Caco-2 (cell line): ENCODE data around the gene TRPM7. TPM values are rescaled to one million over a fixed set of nuclear protein-coding genes. Genes with fewer than 3 reads are reported as not detected.
A peak's percentile ranks its signal among the peaks of the same experiment; 100 is the strongest.

Experiments used
- Bru-seq: library from RNA; stranded (reverse); fragments of 400-500 nt; gene quantifications from one replicate; lab custom pipeline; 2021; lab: Mats Ljungman, UMichigan
- BruChase-seq, 2 experiments: library from RNA; stranded (reverse); fragments of 400-500 nt; gene quantifications; one replicate each; lab custom pipeline; 2021; lab: Mats Ljungman, UMichigan
- BruUV-seq: library from RNA; stranded (reverse); fragments of 400-500 nt; replicated peaks from 2 replicates; lab custom pipeline; 2021; lab: Mats Ljungman, UMichigan
- CTCF ChIA-PET: fragments of 300-600 bp; sonication (Branson Sonifier 250); formaldehyde crosslinking; loops from one replicate; lab custom pipeline; 2022; ENCODE audit warnings: antibody characterized with exemption; lab: Charles Lee
- POLR2A ChIA-PET: fragments of 300-600 bp; sonication (Branson Sonifier 250); formaldehyde crosslinking; loops from one replicate; lab custom pipeline; 2022; ENCODE audit warnings: antibody characterized with exemption; lab: Charles Lee
- DNase-seq, 2 experiments: peaks; one replicate each; pipeline versions ENCODE4 v3.0.0 to v3.0.0-alpha.2; 2020 to 2022
- H3K27me3 ChIP-seq: replicated peaks from 2 replicates; pipeline ENCODE4 v1.6.0; 2011; ENCODE audit warnings: low read length; ENCODE audit not compliant: control insufficient read depth, insufficient read depth
- H3K36me3 ChIP-seq: 2 replicates; pipeline ENCODE4 v1.5.1; 2011; ENCODE audit warnings: low read length; ENCODE audit not compliant: control insufficient read depth, insufficient read depth
- H3K4me1 ChIP-seq: fragments of 250-450 bp; sonication (Bioruptor Pico); 2 replicates; pipeline ENCODE4 v1.5.1; 2020; ENCODE audit warnings: mild to moderate bottlenecking
- H3K4me3 ChIP-seq: 2 replicates; pipeline ENCODE4 v1.5.1; 2011; ENCODE audit warnings: low read depth, mild to moderate bottlenecking, control low read depth, low read length
- H3K9me3 ChIP-seq: fragments of 250-450 bp; sonication (Bioruptor Pico); 2 replicates; pipeline ENCODE4 v1.5.1; 2020; ENCODE audit warnings: mild to moderate bottlenecking, moderate library complexity
- H3K27ac Mint-ChIP-seq: one replicate; pipeline ENCODE4 v1.8.0; 2022; ENCODE audit warnings: mixed read lengths; ENCODE audit not compliant: unreplicated experiment
- H3K27me3 Mint-ChIP-seq: one replicate; pipeline ENCODE4 v1.8.0; 2022; ENCODE audit warnings: mixed read lengths; ENCODE audit not compliant: insufficient read depth, unreplicated experiment
- H3K36me3 Mint-ChIP-seq: one replicate; pipeline ENCODE4 v1.8.0; 2022; ENCODE audit warnings: mild to moderate bottlenecking, mixed read lengths; ENCODE audit not compliant: insufficient read depth, unreplicated experiment
- H3K4me1 Mint-ChIP-seq: one replicate; pipeline ENCODE4 v1.8.0; 2022; ENCODE audit warnings: low read depth, mixed read lengths; ENCODE audit not compliant: unreplicated experiment
- H3K4me3 Mint-ChIP-seq: one replicate; pipeline ENCODE4 v1.8.0; 2022; ENCODE audit warnings: mild to moderate bottlenecking, moderate library complexity, mixed read lengths; ENCODE audit not compliant: unreplicated experiment
- H3K9me3 Mint-ChIP-seq: one replicate; pipeline ENCODE4 v1.8.0; 2022; ENCODE audit warnings: mixed read lengths; ENCODE audit not compliant: unreplicated experiment
- CTCF ChIP-seq, 2 experiments: fragments of 200-600 bp in 1 of 2; IDR thresholded peaks; 1 replicate in 1 of 2; 2 replicates in 1 of 2; pipeline versions ENCODE4 v1.5.1 to v1.8.0; 2011 to 2022; ENCODE audit warnings: antibody characterized with exemption in 1 of 2, control low read depth in 1 of 2, inconsistent platforms in 1 of 2, low read depth in 1 of 2, low read length in 1 of 2, mild to moderate bottlenecking in 1 of 2, moderate library complexity in 1 of 2; ENCODE audit not compliant: insufficient read depth in 1 of 2, severe bottlenecking in 1 of 2, unreplicated experiment in 1 of 2
- intact Hi-C: fragments of 100-400 bp; cut with micrococcal nuclease; formaldehyde crosslinking; loops from one replicate; pipeline ENCODE4 v1.10.0; 2022; ENCODE audit not compliant: unreplicated experiment
- long read RNA-seq: library from polyadenylated mRNA; stranded (forward); transcript quantifications from one replicate; pipeline ENCODE4 v2.0.0, GENCODE V29; 2022
- total RNA-seq: library from RNA; stranded (reverse); gene quantifications from 2 replicates; pipeline ENCODE4 v1.2.3, GENCODE V29; 2022

The TRPM7 gene
- 70.9 and 73.4 TPM in 2 replicates for total RNA-seq
- percentile 95 among the genes with signal in this experiment for Bru-seq, nascent RNA
- percentile 95 among the genes with signal in this experiment for BruChase-seq, experiment 1, labeled RNA remaining after a 2-hour chase
- percentile 92 among the genes with signal in this experiment for BruChase-seq, experiment 2, labeled RNA remaining after a 6-hour chase
- long read RNA-seq, full-length matches to known transcripts: 2 of 25 reads
- long read RNA-seq, partial matches to known transcripts: 13 of 25 reads
- long read RNA-seq, other reads (novel, unspliced or antisense): 10 of 25 reads

- CTCF ChIA-PET: no interaction called here
- BruUV-seq: no TSS peak
- Mint-ChIP-seq H3K27me3 (no peaks in the 10 kb centered on the region), H3K4me3 (peak within 1 kb of the TSS; percentile 85), H3K4me1 (peaks cover 13% of the 10 kb centered on the region), H3K27ac (peak within 1 kb of the TSS; percentile 98), H3K9me3 (no peaks in the 10 kb centered on the region), H3K36me3 (peaks cover 57% of the 10 kb centered on the region)
- H3K4me3 ChIP-seq: peak within 1 kb of the TSS; percentile 87
- TF ChIP-seq CTCF (IDR thresholded peaks at IDR 0.05; ENCODE audit: insufficient read depth in 1 of 2, low read depth in 1 of 2, low read length in 1 of 2, severe bottlenecking in 1 of 2, unreplicated experiment in 1 of 2): peak in 1 of 2 experiments; percentile 5
- intact Hi-C loops: loop anchor here (1.0 to 2.0 kb wide), 3 partner anchors 32 to 190 kb away; partner anchors contain the start of gene SPPL2A
- H3K4me1 ChIP-seq: peaks cover under 1% of the 10 kb centered on the region; the same call in 1 of the 2 replicates
- peak; percentile 83 to 91 for DNase-seq
- POLR2A ChIA-PET: interaction anchor here (0.6 kb wide), 1 partner anchor 87 kb away, joined by 3 read pairs; no protein-coding TSS in a partner anchor
- no peaks in the 10 kb centered on the region for H3K36me3 ChIP-seq
- H3K9me3 ChIP-seq: no peaks in the 10 kb centered on the region
- no peaks in the 10 kb centered on the region for H3K27me3 ChIP-seq
Measured at GRCh38 chr15:50686469-50687301, at the start of gene TRPM7. TRPM7 (minus strand) TSS chr15:50686797; CDS start chr15:50686533, 264 bp downstream.

- POLR2A ChIA-PET: no interaction called here
- peaks cover 58% of the 10 kb centered on the region for H3K36me3 Mint-ChIP-seq
- no peaks in the 10 kb centered on the region for H3K27me3 Mint-ChIP-seq
- BruUV-seq: TSS peak; percentile 18
- TF ChIP-seq CTCF (IDR thresholded peaks at IDR 0.05; ENCODE audit: insufficient read depth in 1 of 2, low read depth in 1 of 2, low read length in 1 of 2, severe bottlenecking in 1 of 2, unreplicated experiment in 1 of 2): no peak
- CTCF ChIA-PET: no interaction called here
- H3K9me3 Mint-ChIP-seq: no peaks in the 10 kb centered on the region
- intact Hi-C loops: no loop called here
- H3K4me1 ChIP-seq: 0 out of 2 replicates have a peak, but pooled peaks cover 3% of the 10 kb centered on the region
- no peaks in the 10 kb centered on the region for H3K36me3 ChIP-seq
- H3K9me3 ChIP-seq: no peaks in the 10 kb centered on the region
- H3K27ac Mint-ChIP-seq: no peak overlapping the region
- no peak for DNase-seq
- H3K4me1 Mint-ChIP-seq: no peaks in the 10 kb centered on the region
- H3K4me3 ChIP-seq: no peak overlapping the region
- H3K4me3 Mint-ChIP-seq: no peak overlapping the region
- H3K27me3 ChIP-seq: no peaks in the 10 kb centered on the region
Measured at GRCh38 chr15:50735156-50735555, 48.6 kb upstream of the TRPM7 start.

- Histone ChIP-seq H3K27me3 (no peaks in the 10 kb centered on the region), H3K4me3 (no peak overlapping the region), H3K9me3 (no peaks in the 10 kb centered on the region), H3K4me1 (no peaks in the 10 kb centered on the region), H3K36me3 (no peaks in the 10 kb centered on the region)
- H3K4me1 Mint-ChIP-seq: no peaks in the 10 kb centered on the region
- CTCF ChIA-PET: no interaction called here
- no peaks in the 10 kb centered on the region for H3K27me3 Mint-ChIP-seq
- no peaks in the 10 kb centered on the region for H3K9me3 Mint-ChIP-seq
- POLR2A ChIA-PET: no interaction called here
- no peak for DNase-seq
- peaks cover 54% of the 10 kb centered on the region for H3K36me3 Mint-ChIP-seq
- BruUV-seq: no TSS peak
- no peak overlapping the region for H3K4me3 Mint-ChIP-seq
- H3K27ac Mint-ChIP-seq: no peak overlapping the region
- TF ChIP-seq CTCF (IDR thresholded peaks at IDR 0.05; ENCODE audit: insufficient read depth in 1 of 2, low read depth in 1 of 2, low read length in 1 of 2, severe bottlenecking in 1 of 2, unreplicated experiment in 1 of 2): no peak
- intact Hi-C loops: no loop called here
Measured at GRCh38 chr15:50726315-50726714, 39.7 kb upstream of the TRPM7 start.
